OCI-LY3 (cell line): ENCODE results near the gene CALR.
A peak's percentile ranks its signal among the peaks of the same experiment; 100 is the strongest.
"Not testable (repeated sequence)": the region's sequence is repeated elsewhere in the genome, so short reads cannot be mapped to it uniquely, and the experiment has no call there.

ENCODE experiments used
- H2AFZ ChIP-seq: fragments of 200-600, 300-600 bp; shearing (Covaris generic); 2 replicates; pipeline ENCODE4 v1.6.0; 2014; ENCODE audit warnings: antibody characterized with exemption, low read depth, low read length
- H3K27ac ChIP-seq: fragments of 200-600, 300-600 bp; sonication (generic); 2 replicates; pipeline ENCODE4 v1.5.1; 2014; ENCODE audit warnings: mild to moderate bottlenecking, low read length, moderate library complexity, mixed read lengths
- H3K27me3 ChIP-seq: fragments of 200-600, 300-600 bp; sonication (generic); 2 replicates; pipeline ENCODE4 v1.6.1; 2014; ENCODE audit warnings: low read depth, low read length, mixed read lengths
- H3K36me3 ChIP-seq: fragments of 200-600, 300-600 bp; sonication (generic); replicated peaks from 2 replicates; pipeline ENCODE3; 2014; ENCODE audit warnings: low read depth, low read length, mixed read lengths
- H3K4me1 ChIP-seq: fragments of 300-600, 200-600 bp; sonication (generic); 2 replicates; pipeline ENCODE4 v1.6.1; 2014; ENCODE audit warnings: low read length, mixed read lengths
- H3K4me2 ChIP-seq: fragments of 200-600, 300-600 bp; sonication (generic); 2 replicates; pipeline ENCODE4 v1.6.1; 2014; ENCODE audit warnings: low read length, mixed read lengths
- H3K4me3 ChIP-seq: fragments of 300-600, 200-600 bp; sonication (generic); 2 replicates; pipeline ENCODE4 v1.5.1; 2014; ENCODE audit warnings: antibody characterized with exemption, mild to moderate bottlenecking, low read length, moderate library complexity
- H3K79me2 ChIP-seq: fragments of 300-600, 200-600 bp; shearing (Covaris generic); 2 replicates; pipeline ENCODE4 v1.6.1; 2014; ENCODE audit warnings: mild to moderate bottlenecking, low read length, mixed read lengths
- H3K9ac ChIP-seq: fragments of 300-600, 200-600 bp; shearing (Covaris generic); 2 replicates; pipeline ENCODE4 v1.6.0; 2014; ENCODE audit warnings: mild to moderate bottlenecking, low read length, moderate library complexity
- H3K9me3 ChIP-seq: fragments of 200-600, 300-600 bp; shearing (Covaris generic); 2 replicates; pipeline ENCODE4 v1.6.1; 2014; ENCODE audit warnings: low read length, mixed read lengths; ENCODE audit not compliant: insufficient read depth
- H4K20me1 ChIP-seq: fragments of 200-600, 300-600 bp; sonication (generic); 2 replicates; pipeline ENCODE4 v1.6.1; 2016; ENCODE audit warnings: low read length, mixed read lengths; ENCODE audit not compliant: insufficient read depth
- EZH2phosphoT487 ChIP-seq: fragments of 200-600 bp; shearing (Covaris generic); IDR thresholded peaks from 2 replicates; pipeline ENCODE4 v1.6.1; 2018; ENCODE audit warnings: antibody characterized with exemption, mixed run types, low read depth
- TF ChIP-seq, protein P1 (sequence below): fragments of 200-600, 300-600 bp; sonication (generic); IDR thresholded peaks from 2 replicates; pipeline ENCODE4 v1.5.1; 2014; ENCODE audit warnings: antibody characterized with exemption, low read length, low read depth

CALR gene

DNA sequence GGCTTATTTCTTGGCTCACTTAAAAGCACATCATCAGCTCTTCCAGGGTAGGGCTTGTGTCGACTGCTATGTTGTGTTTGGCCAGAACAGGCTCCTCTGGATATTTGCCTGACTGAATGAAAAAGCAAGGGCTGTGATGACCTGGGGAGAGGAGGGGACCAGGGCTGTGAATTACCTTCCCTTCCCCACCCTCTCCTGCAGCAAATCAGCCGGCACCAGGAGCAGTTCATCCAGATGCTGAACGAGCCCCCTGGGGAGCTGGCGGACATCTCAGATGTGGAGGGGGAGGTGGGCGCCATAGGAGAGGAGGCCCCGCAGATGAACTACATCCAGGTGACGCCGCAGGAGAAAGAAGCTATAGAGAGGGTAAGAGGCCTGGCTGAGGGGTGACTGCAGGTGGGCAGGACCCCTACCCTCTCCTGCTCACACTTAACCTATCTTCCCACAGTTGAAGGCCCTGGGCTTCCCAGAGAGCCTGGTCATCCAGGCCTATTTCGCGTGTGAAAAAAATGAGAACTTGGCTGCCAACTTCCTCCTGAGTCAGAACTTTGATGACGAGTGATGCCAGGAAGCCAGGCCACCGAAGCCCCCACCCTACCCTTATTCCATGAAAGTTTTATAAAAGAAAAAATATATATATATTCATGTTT, 14.2 kb downstream of the CALR start:
- Histone ChIP-seq H3K4me2 (no peak overlapping the region), H2AFZ (no peak overlapping the region), H4K20me1 (peaks cover 17% of the 10 kb centered on the region), H3K27ac (no peak overlapping the region), H3K9me3 (no peaks in the 10 kb centered on the region), H3K9ac (no peak overlapping the region), H3K4me1 (peaks cover 31% of the 10 kb centered on the region), H3K36me3 (peaks cover 57% of the 10 kb centered on the region), H3K79me2 (peaks cover 89% of the 10 kb centered on the region), H3K27me3 (no peaks in the 10 kb centered on the region), H3K4me3 (no peak overlapping the region)
- TF ChIP-seq, protein P1, sequence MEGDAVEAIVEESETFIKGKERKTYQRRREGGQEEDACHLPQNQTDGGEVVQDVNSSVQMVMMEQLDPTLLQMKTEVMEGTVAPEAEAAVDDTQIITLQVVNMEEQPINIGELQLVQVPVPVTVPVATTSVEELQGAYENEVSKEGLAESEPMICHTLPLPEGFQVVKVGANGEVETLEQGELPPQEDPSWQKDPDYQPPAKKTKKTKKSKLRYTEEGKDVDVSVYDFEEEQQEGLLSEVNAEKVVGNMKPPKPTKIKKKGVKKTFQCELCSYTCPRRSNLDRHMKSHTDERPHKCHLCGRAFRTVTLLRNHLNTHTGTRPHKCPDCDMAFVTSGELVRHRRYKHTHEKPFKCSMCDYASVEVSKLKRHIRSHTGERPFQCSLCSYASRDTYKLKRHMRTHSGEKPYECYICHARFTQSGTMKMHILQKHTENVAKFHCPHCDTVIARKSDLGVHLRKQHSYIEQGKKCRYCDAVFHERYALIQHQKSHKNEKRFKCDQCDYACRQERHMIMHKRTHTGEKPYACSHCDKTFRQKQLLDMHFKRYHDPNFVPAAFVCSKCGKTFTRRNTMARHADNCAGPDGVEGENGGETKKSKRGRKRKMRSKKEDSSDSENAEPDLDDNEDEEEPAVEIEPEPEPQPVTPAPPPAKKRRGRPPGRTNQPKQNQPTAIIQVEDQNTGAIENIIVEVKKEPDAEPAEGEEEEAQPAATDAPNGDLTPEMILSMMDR = no peak
- no peak for TF ChIP-seq EZH2phosphoT487

GRCh38 chr19:12953138-12953798, 14.9 kb downstream of the CALR start:
- Histone ChIP-seq H3K9ac (peak overlapping the region; percentile 31; the same call in 1 of the 2 replicates), H3K4me1 (peaks cover 31% of the 10 kb centered on the region), H3K27me3 (no peaks in the 10 kb centered on the region), H3K4me3 (no peak overlapping the region; the same call in 1 of the 2 replicates), H3K27ac (peak overlapping the region; percentile 78), H3K4me2 (peak overlapping the region; percentile 62), H3K79me2 (peaks cover 86% of the 10 kb centered on the region), H3K9me3 (no peaks in the 10 kb centered on the region), H4K20me1 (peaks cover 17% of the 10 kb centered on the region), H2AFZ (no peak overlapping the region), H3K36me3 (peaks cover 50% of the 10 kb centered on the region)
- TF ChIP-seq EZH2phosphoT487 = no peak
- TF ChIP-seq, protein P1 = no peak

DNA sequence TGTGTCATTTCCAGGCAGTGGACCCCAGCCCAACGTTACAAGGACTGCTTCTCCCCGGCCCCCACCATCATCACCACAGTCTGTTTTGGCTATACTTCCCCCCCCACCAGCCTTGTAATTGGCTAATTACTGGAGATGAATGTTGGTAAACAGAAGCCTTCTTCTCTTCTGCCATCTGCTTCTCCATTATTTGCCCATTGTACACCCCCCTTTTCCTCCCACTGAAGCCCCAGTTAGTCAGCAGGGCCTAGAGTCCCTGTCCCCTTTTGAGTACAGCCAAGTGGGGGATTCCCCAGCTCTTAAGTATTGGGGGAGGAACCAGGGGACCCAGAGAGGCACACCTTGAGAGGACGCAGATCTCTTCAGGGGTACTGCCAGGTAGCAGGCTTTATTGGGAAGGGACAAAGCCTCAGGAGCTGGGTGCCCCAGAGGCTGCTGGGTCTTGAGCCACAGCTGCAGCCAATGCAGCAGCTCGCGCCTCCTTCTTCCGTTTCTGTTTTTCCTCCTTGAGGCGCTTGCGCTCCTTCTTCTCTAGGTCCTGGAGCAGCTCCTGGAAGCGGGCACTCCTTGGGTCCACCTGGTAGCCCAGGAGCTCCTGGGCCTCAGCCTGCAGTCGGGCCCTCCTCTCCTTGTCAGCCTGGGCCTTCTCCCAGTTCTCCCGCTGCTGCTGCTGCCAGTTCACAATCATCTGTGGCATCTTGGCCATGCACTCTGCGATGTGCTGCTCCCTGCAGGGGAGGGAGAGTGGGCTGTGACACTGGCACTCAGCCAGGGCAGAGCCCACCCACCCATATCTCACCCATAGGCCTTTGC, 15.6 kb downstream of the CALR start:
- TF ChIP-seq, protein P1 = no peak
- no peak for TF ChIP-seq EZH2phosphoT487
- H3K9ac ChIP-seq = peak overlapping the region; percentile 31

GRCh38 chr19:12954612-12954962, 16.2 kb downstream of the CALR start:
- H2AFZ ChIP-seq = no peak overlapping the region
- H3K4me1 ChIP-seq = peaks cover 33% of the 10 kb centered on the region
- peak overlapping the region; percentile 78 for H3K27ac ChIP-seq
- no peaks in the 10 kb centered on the region for H3K27me3 ChIP-seq
- H3K4me3 ChIP-seq = peak overlapping the region; percentile 37
- H3K9me3 ChIP-seq = no peaks in the 10 kb centered on the region
- peaks cover 17% of the 10 kb centered on the region for H4K20me1 ChIP-seq
- H3K4me2 ChIP-seq = peak overlapping the region; percentile 62
- H3K36me3 ChIP-seq = peaks cover 37% of the 10 kb centered on the region
- H3K9ac ChIP-seq = peak overlapping the region; percentile 31
- TF ChIP-seq, protein P1 = no peak
- no peak for TF ChIP-seq EZH2phosphoT487
- peaks cover 73% of the 10 kb centered on the region for H3K79me2 ChIP-seq

More for the DNA sequence above, 15.6 kb downstream of the CALR start:
- H3K79me2 ChIP-seq = peaks cover 79% of the 10 kb centered on the region
- H3K4me3 ChIP-seq = peak overlapping the region; percentile 37
- H3K36me3 ChIP-seq = peaks cover 43% of the 10 kb centered on the region
- peaks cover 17% of the 10 kb centered on the region for H4K20me1 ChIP-seq
- no peaks in the 10 kb centered on the region for H3K27me3 ChIP-seq
- no peaks in the 10 kb centered on the region for H3K9me3 ChIP-seq
- H3K4me2 ChIP-seq = peak overlapping the region; percentile 62
- no peak overlapping the region for H2AFZ ChIP-seq
- H3K4me1 ChIP-seq = peaks cover 31% of the 10 kb centered on the region
- peak overlapping the region; percentile 78 for H3K27ac ChIP-seq

GRCh38 chr19:12955575-12955974, 17.2 kb downstream of the CALR start:
- H4K20me1 ChIP-seq = peaks cover 17% of the 10 kb centered on the region
- not testable (repeated sequence) for H2AFZ ChIP-seq, H3K9me3 ChIP-seq, H3K27me3 ChIP-seq
- peaks cover 70% of the 10 kb centered on the region for H3K79me2 ChIP-seq
- peaks cover 34% of the 10 kb centered on the region for H3K4me1 ChIP-seq
- H3K27ac ChIP-seq = peak overlapping the region; percentile 67
- peak overlapping the region; percentile 100 for H3K4me2 ChIP-seq
- H3K36me3 ChIP-seq = peaks cover 31% of the 10 kb centered on the region
- peak overlapping the region; percentile 82 for H3K4me3 ChIP-seq
- peak overlapping the region; percentile 83 for H3K9ac ChIP-seq
